HG02970 (cell line): Measurements from ENCODE around the gene GNAO1.

Source experiments
- ATAC-seq: cut with Tn5 transposase; IDR thresholded peaks from one replicate; pipeline ENCODE4 v1.9.1; 2021; ENCODE audit warnings: mild to moderate bottlenecking, moderate library complexity, moderate number of reproducible peaks; ENCODE audit not compliant: unreplicated experiment, low FRiP score

Gene GNAO1

DNA sequence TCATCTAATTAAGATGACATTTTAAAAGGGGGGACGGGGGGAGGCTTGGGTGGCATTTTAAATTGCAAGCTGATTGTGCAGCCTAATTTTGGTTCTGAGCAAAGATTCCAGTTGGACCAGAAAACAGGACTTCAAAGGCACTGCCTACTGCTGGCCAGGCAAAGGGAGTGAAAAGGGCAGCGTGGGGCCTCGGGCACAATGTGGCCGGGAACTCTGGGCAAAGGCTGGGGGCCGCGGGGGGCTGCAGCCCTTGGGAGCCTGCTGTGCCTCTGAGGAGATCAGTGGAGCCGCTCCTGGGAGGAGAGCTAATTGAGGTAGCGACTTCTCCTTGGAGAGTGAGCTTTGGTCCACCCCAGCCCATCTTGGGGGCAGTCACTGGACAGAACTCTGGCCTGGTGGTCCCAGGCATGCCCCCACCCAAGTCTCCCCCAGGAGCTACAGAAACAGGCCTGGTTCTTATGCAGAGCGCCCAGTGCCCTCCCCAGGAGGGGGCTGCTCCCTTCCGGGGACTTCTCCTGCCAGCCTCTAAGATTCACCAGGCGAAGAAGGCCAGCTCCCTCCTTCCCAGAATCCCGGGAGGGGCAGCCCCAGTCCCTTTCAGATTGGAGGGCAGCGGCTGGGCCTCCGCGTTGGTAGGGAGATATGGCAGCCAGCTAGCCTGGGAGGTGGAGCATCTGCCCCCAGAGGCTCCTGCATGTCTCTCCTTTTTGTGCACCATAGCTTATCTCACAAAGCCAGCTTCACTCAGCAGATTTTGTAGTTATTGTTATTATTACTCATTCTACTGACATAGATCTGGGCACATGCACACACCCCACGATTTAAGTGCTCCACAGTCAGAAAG lies 115.6 kb downstream of the GNAO1 start:
- ATAC-seq: no peak

DNA sequence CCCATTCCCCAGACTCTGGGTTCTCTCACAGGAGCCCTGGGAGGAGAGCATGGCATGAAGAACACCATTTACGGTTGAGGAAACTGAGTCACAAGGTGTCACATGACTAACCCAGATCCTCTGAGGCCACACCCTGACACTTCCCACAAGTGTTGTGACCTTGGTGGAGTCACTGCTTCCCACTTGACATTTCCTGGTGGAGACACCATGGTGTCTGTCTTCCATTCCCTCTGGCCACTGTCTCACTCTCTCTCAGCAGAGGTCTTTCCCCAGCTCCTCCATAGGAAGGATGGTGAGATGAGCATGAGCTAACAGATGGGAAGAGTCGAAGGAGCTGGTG lies 116.2 kb downstream of the GNAO1 start:
- ATAC-seq: no peak

- ATAC-seq: no peak
Measured at GRCh38 chr16:56309008-56309407, 117.7 kb downstream of the GNAO1 start.

DNA sequence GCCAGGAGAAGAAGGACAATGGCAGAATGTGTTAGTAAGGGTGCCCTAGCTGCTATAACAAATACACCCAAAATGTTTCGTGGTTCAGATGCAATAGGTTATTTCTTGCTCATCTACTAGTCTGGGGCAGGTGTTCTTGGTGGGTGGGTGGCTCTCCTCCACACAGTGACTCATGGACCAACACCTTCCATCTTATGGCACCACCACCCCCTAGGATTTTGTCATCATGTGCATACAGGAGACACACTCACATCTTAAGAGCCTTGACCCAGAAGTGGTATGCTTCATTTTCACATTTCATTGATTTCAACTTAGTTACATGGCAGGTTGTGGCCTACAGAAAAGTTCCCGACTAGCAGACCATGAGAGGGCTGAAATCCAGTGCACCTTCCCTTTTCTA lies 119.4 kb downstream of the GNAO1 start:
- ATAC-seq: no peak

GRCh38 chr16:56311208-56312027 lies 120.1 kb downstream of the GNAO1 start:
- ATAC-seq: no peak

GRCh38 chr16:56312028-56312300 lies 120.7 kb downstream of the GNAO1 start:
- ATAC-seq: no peak

GRCh38 chr16:56312556-56312955 lies 121.3 kb downstream of the GNAO1 start:
- no peak for ATAC-seq

DNA sequence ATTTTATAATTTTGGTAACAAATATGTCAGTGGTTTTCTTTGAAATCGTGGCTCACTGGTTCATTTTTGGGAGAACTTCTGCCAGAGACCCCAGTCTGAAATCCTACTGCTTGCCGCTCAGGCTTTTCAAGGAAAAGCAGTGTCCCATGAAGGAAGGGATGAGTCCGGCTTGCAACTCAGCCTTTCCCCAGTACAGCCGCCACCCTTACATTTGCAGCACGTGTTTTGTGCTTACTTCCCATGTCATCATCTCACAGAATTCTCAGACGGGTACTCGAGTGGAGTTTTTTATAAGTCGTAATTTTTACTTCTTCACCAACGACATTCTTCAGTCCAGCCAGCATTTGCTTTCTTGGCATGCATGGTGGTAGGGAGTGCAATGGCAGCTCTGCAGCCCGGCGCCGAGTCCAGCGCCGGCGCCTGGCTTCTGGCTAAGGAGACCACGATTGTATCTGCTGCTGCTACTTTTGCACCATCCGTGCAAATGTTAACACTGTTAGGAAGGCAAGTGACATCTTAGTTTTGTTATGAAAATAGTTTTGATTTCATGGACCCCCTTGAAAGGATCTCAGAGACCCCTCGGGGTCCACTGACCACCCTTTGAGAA lies 123.1 kb downstream of the GNAO1 start:
- no peak for ATAC-seq

DNA sequence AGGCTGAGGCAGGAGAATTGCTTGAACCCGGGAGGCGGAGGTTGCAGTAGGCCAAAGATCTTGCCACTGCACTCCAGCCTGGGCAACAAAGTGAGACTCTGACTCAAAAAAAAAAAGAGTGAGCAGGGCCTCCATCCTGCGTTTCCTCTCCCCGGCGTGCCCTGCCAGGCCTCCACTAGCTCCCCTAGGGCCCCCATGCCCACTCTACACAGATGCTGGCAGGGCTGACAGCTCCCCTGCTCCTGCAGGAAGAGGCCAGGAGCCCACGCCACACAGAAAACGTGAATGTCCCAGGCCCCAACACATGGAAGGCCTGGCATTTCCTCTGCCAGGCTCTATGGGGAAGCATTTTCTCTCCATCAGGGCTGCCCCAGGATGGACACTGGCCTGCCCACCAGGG lies 124.7 kb downstream of the GNAO1 start:
- no peak for ATAC-seq

DNA sequence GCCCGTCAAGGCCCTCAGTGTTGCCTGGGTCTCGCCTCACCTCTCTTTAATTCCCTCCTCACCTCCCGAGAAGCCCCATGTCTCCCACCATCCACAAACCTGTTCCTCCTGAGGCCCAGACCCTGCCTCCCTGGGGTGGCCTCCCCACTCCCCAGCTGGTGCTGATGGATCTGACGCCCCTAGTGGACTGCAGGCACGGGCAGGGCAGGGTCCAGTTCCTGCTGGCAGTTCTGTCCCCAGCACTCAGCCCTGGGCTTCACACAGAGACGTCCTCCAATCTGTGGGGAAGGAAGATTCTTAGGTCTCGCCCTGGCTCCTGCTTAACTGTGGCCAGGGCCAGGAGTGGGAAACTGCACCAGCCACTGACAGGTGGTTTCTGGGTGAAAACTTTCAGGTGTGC lies 125.3 kb downstream of the GNAO1 start:
- ATAC-seq: no peak

DNA sequence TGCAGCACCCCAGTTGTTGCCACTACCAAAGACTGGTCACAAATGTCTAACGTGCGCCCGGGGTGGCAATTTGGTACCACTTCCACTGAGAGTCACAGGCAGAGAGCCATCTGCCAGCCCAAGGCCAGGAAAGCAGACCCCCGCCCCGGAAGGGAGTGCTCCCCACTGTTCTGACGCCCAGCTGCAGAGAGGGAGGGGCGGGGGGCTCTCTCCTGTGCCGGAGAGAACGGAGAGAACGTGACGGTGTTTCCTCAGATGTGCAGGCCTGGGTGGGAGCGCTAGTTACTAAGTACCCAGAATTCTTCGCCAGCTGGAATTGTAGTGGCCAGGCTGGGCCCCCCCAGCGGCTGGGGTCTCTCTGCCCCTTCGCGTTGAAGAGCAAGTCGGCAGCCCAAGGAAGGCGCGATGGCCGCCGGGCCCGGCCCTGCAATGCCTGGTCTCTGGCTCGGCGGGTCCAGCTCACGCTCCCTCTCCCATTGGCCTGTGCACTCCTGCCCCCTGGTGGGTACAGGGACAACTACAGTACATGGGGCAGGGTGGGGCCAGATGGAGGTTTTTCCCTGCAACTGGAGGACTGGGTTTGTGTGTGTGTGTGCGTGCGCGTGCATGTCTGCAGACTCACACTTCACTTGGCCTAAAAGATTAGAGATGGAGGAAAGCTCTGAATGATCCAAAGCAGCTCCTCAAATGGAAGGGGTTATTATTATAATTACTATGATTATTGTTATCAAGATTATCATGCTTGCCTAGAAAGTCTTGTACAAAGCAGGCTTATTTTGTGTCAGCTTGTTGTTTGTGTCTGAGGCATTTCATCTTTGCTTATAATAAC lies 126.9 kb downstream of the GNAO1 start:
- ATAC-seq: peak; percentile 71

DNA sequence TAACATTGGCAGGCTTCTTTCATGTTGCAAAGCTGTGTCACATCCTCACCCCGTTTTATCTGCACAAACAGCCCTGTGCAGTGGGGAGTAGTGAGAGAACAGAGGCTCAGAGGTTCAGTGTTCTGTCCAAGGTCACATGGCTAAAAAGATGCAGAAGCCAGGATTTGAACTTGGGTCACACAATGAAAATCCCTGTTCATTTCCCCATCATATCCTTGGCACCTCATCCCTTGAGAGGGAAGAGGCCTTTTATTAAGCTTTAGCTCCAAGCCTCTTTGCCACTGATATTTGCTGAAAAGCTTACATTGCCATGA lies 127.5 kb downstream of the GNAO1 start:
- no peak for ATAC-seq

- ATAC-seq: no peak
Measured at GRCh38 chr16:56319376-56319775, 128.1 kb downstream of the GNAO1 start.

DNA sequence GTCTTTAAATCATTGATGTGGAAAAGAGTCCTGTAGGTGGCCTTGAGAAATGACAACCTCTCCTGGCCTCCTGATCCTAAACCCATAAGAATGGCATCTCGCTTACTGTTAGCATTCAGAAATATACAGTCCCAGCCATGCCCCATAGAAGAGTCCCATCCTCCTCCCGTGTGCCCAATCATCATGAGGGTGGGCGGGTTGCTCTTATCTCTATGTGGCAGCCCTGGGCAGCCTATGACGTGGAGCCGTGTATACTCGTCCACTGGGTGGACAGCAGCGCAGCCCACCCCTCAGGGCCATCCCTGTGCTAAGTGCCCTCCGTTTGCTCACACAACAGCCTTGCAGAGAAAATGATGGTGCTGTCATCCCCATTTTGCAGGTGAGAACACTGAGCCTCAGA lies 128.8 kb downstream of the GNAO1 start:
- no peak for ATAC-seq

DNA sequence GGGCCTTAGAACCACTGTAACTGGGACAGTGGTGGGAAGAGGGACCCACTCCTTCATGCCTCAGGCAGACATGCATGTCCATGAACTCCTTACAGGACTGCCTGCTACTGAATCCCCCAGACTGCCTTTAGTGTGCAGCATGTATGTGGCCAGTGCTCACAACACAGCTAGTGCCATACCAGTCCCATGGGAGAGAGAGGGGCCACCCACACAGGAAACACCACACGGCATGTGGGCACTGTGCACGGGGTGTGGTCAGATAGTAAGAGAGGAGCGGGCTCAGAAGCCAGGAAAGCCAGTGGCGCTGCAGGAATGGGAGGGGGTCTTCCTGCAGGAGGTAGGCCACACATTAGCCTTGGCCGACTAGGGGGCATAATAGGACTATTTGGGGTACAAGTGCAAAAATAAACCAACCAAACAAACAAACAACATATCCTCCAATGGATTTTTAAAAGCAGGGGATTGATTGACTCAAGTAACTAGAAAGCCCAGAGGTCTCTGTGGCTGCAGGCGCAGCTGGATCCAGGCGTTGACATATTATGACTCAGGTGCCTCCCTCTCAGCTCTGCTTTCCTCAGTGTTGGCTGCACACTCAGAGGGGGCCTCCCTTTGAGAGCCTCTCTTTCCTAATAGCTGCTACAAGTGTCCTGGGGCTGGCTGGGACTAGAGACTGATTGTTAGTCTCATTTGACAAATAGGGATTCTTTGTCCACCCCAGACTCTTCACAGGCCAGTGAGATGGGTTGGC lies 129.7 kb downstream of the GNAO1 start:
- no peak for ATAC-seq

DNA sequence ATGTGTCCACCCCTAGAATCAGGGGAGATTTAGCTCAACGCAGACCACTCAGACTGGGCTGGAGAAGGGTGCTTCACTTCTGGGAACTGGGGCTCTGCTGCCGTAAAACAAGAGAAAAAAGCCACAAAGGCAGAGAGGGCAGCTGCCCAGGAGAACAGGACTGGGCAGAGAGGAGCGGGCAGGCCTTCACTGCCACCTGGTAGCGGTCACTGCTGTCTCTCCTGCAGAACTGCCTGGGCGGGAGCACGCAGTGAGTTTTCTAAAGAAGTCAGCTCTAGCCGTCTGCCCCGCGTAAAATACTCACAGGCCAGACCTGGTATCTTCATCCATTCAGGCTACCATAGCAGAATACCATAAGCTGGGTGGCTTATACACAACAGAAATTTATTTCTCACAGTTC lies 130.3 kb downstream of the GNAO1 start:
- no peak for ATAC-seq

DNA sequence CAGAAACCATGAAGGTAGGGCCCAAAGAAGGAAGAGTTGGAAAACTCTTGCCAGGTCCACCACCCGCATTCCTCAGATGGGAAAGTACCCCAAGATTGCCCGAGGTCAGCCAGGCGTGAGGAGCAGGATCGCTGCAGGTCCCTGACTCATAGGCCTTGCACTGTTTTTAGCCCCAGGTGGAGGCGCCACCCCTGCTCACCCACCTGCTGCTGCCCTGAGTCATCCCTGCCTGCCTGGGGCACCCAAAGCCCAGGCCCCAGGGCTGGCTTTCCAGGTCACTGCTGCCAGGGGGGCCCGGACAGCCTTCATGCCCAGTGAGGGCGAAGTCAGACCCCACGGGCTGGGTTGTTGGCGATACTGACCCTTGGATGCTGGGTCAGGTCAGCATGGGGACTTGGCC lies 133.1 kb downstream of the GNAO1 start:
- ATAC-seq: no peak

DNA sequence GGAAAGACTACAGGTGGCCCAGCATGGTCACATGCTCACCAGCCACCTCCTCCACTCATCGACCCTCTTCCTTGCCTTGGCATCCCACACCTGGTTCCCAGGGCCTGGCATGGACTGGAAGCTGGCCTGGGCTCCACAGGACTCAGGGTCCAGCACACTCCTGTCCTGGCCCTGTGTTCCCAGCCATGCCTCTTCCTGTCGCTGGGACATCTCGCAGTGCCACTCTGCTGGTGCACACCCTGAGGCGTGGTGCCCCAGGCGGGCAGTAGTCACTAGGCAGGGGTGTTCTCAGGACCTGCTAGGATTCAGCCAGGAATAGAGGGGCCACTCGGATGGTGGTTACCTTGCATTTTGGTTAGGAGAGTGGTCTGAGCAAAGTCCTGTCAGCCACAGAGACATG lies 134.7 kb downstream of the GNAO1 start:
- ATAC-seq: no peak

DNA sequence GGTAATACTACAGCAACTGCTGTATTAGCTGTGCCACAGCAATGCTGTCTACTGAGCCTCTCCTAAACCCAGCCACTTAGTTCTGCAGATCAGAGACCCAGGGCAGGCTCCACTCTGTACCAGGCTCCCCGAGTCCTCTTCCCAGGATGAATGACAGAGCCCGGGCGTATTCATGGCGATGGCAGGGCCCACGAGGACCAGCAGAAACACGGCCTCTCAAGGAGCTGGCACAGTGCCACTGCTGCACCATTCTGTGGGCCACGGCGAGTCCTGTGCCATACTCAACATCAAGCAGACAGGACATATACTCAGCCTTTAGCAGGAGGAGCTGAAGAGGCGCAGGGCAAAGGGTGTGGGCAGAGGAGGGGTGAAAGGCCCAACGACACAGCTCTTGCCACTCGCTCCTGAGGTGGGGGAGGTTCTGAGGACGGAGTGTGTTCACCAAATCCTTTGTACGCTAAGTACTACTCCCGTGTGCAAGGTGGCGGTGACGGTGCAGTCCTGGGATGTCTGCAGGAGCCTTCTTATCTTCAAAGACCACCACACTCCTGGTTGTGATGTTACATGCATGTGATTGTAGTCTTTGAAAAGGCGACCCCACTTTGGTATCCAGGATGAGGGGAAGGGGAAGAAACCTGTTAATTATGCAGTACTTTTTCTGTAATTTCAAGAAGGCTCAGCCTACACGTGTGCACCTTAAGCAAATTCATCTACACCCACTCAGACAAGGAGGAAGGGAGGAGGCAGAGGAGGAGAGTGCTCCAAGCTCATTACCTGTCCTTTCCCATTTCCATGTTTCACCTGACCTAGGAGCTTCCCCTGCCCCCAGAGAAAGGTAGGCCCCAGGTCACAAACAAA lies 136.0 kb downstream of the GNAO1 start:
- ATAC-seq: no peak

- no peak for ATAC-seq
Measured at GRCh38 chr16:56327929-56328258, 136.6 kb downstream of the GNAO1 start.
